Activated T-cell treated with anti-CD3 and anti-CD28 coated beads, Interleukin-2, amount 50 U/mL, for 24 hours (primary cell): Measurements from ENCODE around the gene FTSJ3.
A peak's percentile ranks its signal among the peaks of the same experiment; 100 is the strongest.

Source experiments
- DNase-seq: peaks from one replicate; pipeline ENCODE4 v3.0.0-alpha.2; 2020
- H3K27ac Mint-ChIP-seq: 2 replicates; pipeline ENCODE4 v1.8.0; 2020; ENCODE audit warnings: mild to moderate bottlenecking, mixed read lengths
- H3K27me3 Mint-ChIP-seq: 2 replicates; pipeline ENCODE4 v1.8.0; 2020; ENCODE audit warnings: mixed read lengths
- H3K36me3 Mint-ChIP-seq: 2 replicates; pipeline ENCODE4 v1.8.0; 2020; ENCODE audit warnings: low read depth, mixed read lengths
- H3K4me1 Mint-ChIP-seq: 2 replicates; pipeline ENCODE4 v1.8.0; 2020; ENCODE audit warnings: low read depth, mixed read lengths
- H3K4me3 Mint-ChIP-seq: 2 replicates; pipeline ENCODE4 v1.8.0; 2020; ENCODE audit warnings: mild to moderate bottlenecking, moderate library complexity, mixed read lengths
- H3K9me3 Mint-ChIP-seq: 2 replicates; pipeline ENCODE4 v1.8.0; 2020; ENCODE audit warnings: mixed read lengths

FTSJ3 gene

DNA sequence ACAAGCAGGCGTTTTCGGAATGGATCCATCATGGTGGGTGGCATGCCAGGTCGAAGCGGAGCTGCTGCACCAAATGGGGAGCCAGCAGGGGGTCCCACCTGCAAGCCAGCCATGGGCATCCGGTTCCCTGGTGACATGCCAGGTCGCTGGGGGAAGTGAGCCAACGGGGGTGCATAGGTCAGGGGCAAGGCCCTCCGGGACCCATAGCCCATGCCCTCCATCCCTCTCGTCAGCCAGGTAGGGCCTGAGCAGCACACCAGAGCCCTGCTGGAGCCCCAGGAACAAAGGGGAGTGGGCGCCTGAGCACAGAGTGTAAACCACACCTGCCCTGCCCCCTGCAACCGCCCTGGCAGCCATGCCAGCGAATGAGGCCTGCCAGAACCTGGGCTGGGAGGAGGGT is 10.0 kb upstream of the FTSJ3 start:
- Mint-ChIP-seq H3K4me3 (no peak overlapping the region), H3K27me3 (no peaks in the 10 kb centered on the region), H3K27ac (peak overlapping the region; percentile 20), H3K9me3 (no peaks in the 10 kb centered on the region), H3K36me3 (peaks cover 70% of the 10 kb centered on the region), H3K4me1 (peaks cover 55% of the 10 kb centered on the region)
- DNase-seq: no peak

DNA sequence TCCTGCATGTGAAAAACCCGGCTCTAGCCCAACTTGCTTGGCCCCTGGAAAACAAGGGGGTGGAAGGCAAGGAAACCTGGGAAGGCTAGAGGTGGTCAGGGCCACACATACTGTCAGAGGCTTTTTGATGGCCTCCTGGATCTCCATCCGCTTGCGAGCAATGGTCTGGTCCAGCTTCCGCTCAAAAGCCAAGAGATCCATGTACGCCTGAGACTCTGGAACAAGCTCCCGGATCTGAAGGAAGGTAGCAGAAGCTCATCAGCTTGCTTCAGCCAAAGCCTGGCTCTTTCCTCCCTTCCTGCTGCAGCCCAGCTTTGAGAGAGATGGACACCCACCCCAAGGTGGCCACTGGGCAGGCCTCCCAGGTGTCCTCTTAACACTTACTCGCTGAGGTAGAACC is 9.3 kb upstream of the FTSJ3 start:
- Mint-ChIP-seq H3K4me1 (peaks cover 60% of the 10 kb centered on the region), H3K27ac (peak overlapping the region; percentile 20), H3K9me3 (no peaks in the 10 kb centered on the region), H3K4me3 (no peak overlapping the region), H3K27me3 (no peaks in the 10 kb centered on the region), H3K36me3 (peaks cover 72% of the 10 kb centered on the region)
- no peak for DNase-seq

DNA sequence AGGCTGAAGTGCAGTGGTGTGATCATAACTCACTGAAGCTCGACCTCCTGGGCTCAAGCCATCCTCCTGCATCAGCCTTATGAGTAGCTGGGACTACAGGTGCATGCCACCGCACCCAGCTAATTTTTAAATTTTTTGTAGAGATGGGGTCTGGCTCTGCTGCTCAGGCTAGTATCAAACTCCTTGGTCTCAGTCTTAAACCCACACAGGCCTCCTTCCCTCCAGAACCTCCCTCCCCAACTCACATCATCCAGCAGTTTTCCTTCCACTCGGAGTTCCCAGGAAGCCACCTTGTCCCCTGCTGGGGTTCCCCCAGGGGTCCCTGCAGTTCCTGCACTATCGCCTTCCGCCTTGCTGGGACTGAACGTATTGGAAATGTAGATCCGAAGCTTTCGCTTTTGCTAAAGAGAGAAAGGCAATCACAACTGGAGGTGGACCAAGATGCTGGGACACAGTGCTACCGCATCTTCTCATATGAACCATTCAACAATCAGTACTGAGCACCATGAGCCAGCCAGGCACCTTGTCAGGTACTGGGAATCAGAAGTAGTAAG is 7.8 kb upstream of the FTSJ3 start:
- Mint-ChIP-seq H3K27ac (peak overlapping the region; percentile 91), H3K4me1 (peaks cover 64% of the 10 kb centered on the region), H3K36me3 (peaks cover 72% of the 10 kb centered on the region), H3K4me3 (no peak overlapping the region), H3K9me3 (no peaks in the 10 kb centered on the region), H3K27me3 (no peaks in the 10 kb centered on the region)
- no peak for DNase-seq

DNA sequence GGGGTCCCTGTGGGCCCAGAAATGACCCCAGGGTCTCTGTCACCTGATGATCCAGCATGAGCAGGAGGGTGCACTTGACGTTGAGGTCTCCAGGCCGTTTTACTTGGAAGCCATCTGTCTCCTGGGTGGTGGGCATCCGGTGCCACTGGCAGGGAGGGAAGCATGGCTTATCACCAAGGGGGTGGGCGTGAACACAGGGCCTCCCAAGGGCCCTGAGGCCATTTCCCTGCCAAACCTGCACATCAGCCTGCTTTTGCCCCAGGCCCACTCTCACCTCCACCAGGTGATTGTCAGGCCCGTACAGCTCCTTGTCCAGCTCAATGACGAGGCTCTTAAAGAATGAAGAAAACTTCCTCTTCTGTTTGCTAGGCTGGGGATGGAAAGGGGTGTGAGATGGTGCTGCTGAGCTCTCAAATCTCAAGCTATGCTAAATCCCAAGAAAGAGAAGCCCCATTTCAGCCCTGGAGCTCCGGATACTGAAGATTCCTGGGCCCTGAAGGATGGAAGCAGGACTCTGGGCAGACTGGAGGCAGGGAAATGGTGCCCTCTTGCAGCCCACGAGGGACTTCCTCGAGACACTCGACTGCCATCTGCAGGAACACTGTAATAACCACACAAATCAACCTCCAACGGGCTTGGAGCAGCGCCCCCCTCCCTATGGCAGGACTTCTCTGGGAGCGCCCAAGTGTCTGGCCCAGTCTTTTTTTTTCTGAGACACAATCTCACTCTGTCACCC is 7.1 kb upstream of the FTSJ3 start:
- no peaks in the 10 kb centered on the region for H3K9me3 Mint-ChIP-seq
- H3K4me1 Mint-ChIP-seq: peaks cover 66% of the 10 kb centered on the region
- H3K36me3 Mint-ChIP-seq: peaks cover 79% of the 10 kb centered on the region
- DNase-seq: peak; percentile 72
- no peak overlapping the region for H3K4me3 Mint-ChIP-seq
- H3K27ac Mint-ChIP-seq: peak overlapping the region; percentile 91
- H3K27me3 Mint-ChIP-seq: no peaks in the 10 kb centered on the region

DNA sequence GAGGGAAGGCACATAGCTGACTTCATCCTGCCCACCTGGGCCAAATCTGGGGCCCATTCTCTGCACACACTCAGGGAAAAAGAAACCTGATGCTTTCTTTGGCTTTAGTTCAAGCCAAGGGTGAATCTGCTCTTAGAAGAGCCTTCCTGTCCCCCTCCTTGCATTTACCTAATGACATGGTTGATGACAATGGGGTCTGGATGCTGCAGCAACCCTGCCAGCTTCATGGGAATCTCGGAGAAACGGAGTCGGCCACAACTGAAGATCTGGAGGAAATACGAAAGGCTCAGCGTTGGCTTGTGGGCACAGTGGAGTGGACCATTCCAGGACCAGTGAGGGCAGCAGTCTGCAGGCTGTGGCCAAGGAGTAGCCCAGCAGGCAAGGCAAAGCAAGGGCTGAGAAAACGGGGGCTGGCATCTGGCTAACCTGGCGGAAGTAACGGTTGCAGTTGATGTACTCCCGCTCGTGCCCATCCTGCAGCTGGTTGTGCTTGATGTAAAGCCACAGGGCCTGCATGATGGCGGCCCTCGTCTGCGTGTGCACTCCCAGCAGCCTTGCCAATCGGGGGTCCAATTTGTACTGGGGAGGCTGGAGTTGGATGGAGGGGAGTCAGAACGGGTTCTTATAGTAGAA is 6.4 kb upstream of the FTSJ3 start:
- Mint-ChIP-seq H3K9me3 (no peaks in the 10 kb centered on the region), H3K4me1 (peaks cover 66% of the 10 kb centered on the region), H3K27ac (peak overlapping the region; percentile 91), H3K4me3 (no peak overlapping the region), H3K27me3 (no peaks in the 10 kb centered on the region), H3K36me3 (peaks cover 86% of the 10 kb centered on the region)
- DNase-seq: no peak

DNA sequence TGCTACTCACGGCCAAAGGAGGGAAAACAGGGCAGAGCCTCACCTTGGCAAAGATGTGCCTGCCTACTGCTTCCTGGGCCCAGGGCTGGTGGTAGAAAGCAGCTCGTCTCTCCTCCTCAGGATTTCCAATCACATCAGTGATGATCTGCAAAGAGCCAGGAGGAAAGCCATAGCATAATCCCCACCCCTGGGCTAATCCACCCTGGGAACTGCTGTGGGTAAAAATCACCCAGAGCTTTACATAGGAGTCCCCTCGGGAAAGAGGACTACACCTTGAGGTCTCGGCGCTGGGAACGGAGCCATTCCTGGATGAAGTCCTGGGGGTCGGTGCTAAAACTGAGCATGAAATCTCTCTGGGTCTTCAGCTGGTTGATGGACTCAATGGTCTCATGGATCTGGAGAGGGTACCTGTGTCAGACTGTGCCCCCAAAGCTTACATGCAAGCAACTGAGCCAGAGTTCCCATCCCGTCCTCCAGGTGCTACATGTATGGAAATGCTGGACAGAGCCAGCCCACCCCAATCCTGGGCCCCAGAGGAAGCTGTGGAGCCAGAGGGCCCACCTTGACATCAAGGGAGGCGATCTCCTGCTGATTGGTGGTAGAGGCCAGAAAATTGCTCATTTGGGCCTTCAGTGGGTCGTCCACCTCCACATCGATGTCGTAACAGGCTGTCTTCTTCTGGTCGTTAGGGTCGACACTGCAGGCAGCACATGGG is 5.7 kb upstream of the FTSJ3 start:
- Mint-ChIP-seq H3K36me3 (peaks cover 93% of the 10 kb centered on the region), H3K27me3 (no peaks in the 10 kb centered on the region), H3K27ac (peak overlapping the region; percentile 91), H3K4me3 (no peak overlapping the region), H3K9me3 (no peaks in the 10 kb centered on the region), H3K4me1 (peaks cover 67% of the 10 kb centered on the region)
- no peak for DNase-seq

DNA sequence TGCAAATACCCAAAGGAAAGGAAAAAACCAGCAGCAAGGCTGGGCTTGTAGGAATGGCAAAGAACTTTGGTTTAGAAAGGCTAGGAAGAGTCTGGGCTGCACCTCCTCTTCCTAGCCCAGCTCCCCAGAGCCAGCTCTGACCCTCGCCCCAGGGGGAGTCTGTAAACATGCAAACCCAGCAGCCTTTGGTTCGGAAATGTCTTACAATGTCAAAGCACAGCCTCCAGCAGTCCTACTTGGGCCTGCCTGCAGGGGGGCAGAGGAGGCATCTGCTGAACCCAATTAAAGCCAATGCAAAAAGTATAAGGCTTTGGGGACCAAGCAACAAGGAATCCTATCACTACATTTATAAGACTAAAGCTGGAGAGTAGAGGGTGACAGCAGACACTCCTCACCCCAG is 5.0 kb upstream of the FTSJ3 start:
- Mint-ChIP-seq H3K27ac (peak overlapping the region; percentile 100), H3K4me3 (no peak overlapping the region), H3K4me1 (peaks cover 66% of the 10 kb centered on the region), H3K36me3 (peaks cover 98% of the 10 kb centered on the region), H3K9me3 (no peaks in the 10 kb centered on the region), H3K27me3 (no peaks in the 10 kb centered on the region)
- no peak for DNase-seq

DNA sequence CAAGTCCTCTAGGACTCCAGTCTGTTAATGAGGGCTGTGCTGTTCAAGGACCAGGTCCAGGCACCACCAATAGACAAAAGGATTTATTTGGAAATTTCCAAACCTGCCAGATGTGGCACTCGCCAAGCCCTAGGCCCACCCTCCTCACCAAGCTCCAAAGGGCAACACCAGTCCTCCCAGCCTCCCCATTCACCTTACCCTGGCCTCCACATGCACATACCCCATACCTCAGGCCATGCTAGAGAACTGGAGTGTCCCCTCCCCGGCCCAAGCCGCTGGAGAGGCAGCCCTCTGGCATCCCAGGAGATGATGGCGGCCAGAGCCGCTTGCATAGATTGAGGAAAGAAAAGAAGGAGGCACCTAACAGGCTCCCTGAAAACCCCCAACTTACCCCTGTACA is 4.6 kb upstream of the FTSJ3 start:
- Mint-ChIP-seq H3K4me1 (peaks cover 65% of the 10 kb centered on the region), H3K4me3 (no peak overlapping the region), H3K27me3 (no peaks in the 10 kb centered on the region), H3K27ac (peak overlapping the region; percentile 100), H3K36me3 (peaks cover 100% of the 10 kb centered on the region), H3K9me3 (no peaks in the 10 kb centered on the region)
- DNase-seq: no peak

DNA sequence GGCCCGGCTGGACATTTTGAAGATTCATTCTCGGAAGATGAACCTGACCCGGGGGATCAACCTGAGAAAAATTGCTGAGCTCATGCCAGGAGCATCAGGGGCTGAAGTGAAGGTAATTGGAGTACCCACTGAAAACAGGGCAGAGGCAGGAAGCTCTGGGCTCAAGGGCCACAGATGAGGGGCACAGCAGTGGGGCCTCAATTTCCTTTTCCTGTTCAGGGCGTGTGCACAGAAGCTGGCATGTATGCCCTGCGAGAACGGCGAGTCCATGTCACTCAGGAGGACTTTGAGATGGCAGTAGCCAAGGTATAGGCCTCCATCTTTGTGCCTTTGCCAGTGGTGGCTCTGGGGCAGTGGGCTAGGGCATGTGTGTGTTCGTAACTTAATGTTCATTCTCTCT is 4.0 kb upstream of the FTSJ3 start:
- Mint-ChIP-seq H3K4me1 (peaks cover 65% of the 10 kb centered on the region), H3K36me3 (peaks cover 100% of the 10 kb centered on the region), H3K9me3 (no peaks in the 10 kb centered on the region), H3K27me3 (no peaks in the 10 kb centered on the region), H3K27ac (peak overlapping the region; percentile 100), H3K4me3 (no peak overlapping the region)
- no peak for DNase-seq

DNA sequence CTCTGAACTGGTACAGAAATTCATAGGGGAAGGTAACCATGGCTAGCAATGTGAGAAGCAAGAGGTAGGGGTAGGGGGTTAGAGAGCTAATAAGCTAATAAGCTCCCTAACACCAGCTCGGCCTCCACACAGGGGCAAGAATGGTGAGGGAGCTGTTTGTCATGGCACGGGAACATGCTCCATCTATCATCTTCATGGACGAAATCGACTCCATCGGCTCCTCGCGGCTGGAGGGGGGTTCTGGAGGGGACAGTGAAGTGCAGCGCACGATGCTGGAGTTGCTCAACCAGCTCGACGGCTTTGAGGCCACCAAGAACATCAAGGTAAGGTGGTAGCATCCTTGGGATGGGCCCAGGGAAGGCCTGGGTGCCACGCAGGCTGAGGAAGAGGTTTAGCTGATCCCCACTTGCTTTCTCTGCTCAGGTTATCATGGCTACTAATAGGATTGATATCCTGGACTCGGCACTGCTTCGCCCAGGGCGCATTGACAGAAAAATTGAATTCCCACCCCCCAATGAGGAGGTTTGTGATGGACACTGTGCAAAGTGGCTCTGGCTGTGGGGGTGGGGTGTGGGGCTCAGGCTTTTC is 3.5 kb upstream of the FTSJ3 start:
- Mint-ChIP-seq H3K27ac (peak overlapping the region; percentile 100), H3K36me3 (peaks cover 100% of the 10 kb centered on the region), H3K4me1 (peaks cover 68% of the 10 kb centered on the region), H3K4me3 (peak overlapping the region; percentile 18), H3K27me3 (no peaks in the 10 kb centered on the region), H3K9me3 (no peaks in the 10 kb centered on the region)
- DNase-seq: no peak

DNA sequence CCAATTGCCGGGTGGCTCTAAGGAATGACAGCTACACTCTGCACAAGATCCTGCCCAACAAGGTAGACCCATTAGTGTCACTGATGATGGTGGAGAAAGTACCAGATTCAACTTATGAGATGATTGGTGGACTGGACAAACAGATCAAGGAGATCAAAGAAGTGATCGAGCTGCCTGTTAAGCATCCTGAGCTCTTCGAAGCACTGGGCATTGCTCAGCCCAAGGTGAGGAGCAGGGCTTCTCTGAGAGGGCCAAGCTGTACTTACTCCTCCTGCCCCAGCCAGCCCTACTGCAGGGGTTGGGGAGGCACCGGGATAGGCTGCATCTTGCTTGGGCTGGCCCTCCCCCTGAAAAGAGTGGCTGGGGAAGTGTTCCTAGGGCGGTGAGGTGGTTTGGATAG is 2.8 kb upstream of the FTSJ3 start:
- Mint-ChIP-seq H3K27ac (peak overlapping the region; percentile 100), H3K4me1 (peaks cover 69% of the 10 kb centered on the region), H3K27me3 (no peaks in the 10 kb centered on the region), H3K4me3 (no peak overlapping the region), H3K9me3 (no peaks in the 10 kb centered on the region), H3K36me3 (peaks cover 100% of the 10 kb centered on the region)
- DNase-seq: no peak

DNA sequence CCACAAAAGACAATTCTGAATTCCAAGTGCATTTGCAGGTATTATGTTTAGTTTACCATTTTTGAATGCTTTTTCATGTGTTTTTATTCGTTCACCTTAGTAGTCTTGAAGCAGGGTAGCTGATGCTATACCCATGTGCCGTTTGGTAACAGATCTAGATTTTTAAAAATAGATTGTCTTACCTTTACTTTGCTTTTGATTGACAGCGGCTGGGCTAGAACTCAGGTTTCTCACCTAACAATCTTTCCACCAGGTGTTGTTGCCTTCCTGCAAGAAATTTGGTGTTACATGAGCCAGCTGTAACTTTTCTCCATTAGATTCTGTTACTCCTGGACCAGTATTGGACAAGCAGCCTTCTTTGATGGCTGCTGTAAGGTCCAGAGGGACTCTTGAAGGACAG is 1.5 kb upstream of the FTSJ3 start:
- peaks cover 100% of the 10 kb centered on the region for H3K36me3 Mint-ChIP-seq

DNA sequence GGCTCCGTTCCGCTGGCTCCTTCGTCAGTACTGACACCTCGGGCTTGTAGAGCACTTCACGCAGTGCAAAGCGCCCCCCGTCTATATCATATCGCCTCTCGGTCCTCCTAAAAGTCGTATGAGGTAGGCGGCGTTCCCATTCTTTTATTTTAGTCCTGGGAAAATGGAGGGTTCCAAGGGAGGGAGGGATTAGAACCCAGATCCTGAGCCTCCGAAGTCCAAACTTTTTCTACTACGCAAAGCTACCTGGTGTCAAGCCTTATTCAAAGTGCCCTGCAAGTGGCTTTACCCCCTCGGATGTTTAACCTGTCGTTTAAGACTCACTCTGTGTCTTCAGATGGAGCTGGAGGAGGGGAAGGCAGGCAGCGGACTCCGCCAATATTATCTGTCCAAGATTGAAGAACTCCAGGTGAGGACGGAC is 348 bp upstream of the FTSJ3 start:
- peak overlapping the region; percentile 100 for H3K27ac Mint-ChIP-seq
- DNase-seq: no peak
- peak overlapping the region; percentile 96 for H3K4me3 Mint-ChIP-seq
- H3K27me3 Mint-ChIP-seq: no peaks in the 10 kb centered on the region
- no peaks in the 10 kb centered on the region for H3K9me3 Mint-ChIP-seq
- H3K4me1 Mint-ChIP-seq: peaks cover 77% of the 10 kb centered on the region
- peaks cover 100% of the 10 kb centered on the region for H3K36me3 Mint-ChIP-seq

More for the DNA sequence above, 1.5 kb upstream of the FTSJ3 start:
- DNase-seq: no peak
- Mint-ChIP-seq H3K4me3 (peak overlapping the region; percentile 96), H3K4me1 (peaks cover 70% of the 10 kb centered on the region), H3K27me3 (no peaks in the 10 kb centered on the region), H3K27ac (peak overlapping the region; percentile 100), H3K9me3 (no peaks in the 10 kb centered on the region)

DNA sequence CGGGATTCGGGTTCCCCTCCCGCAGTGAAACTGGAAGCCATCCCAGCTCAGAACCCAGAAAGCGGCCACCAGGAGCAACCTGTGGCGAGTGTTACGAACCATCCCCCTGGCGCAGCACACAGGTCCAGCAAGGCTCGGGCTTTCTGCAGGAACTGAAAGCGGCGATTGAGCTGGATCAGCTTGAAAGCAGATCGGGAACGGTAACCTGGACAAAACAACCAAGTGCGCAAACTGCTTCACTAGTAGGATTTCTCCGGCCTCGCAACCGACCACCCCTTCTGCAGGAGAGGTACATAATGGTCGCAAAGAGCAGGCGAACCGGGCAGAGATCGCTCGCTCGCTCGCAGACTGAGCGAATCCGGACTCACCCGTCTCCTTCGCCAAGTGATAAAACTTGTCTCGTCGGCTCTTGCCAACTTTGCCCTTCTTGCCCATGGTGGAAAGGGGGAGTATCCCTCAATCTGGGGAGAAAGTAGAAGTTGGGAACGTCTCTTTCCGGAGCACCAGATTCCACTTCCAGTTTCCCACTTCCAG is 928 bp downstream of the FTSJ3 start:
- Mint-ChIP-seq H3K4me3 (peak overlapping the region; percentile 96), H3K9me3 (no peaks in the 10 kb centered on the region), H3K27me3 (no peaks in the 10 kb centered on the region), H3K27ac (peak overlapping the region; percentile 100), H3K4me1 (peaks cover 79% of the 10 kb centered on the region), H3K36me3 (peaks cover 100% of the 10 kb centered on the region)
- no peak for DNase-seq
